B cell (primary cell): ENCODE data around the gene CDK18. TPM values are rescaled to one million over a fixed set of nuclear protein-coding genes. Genes with fewer than 3 reads are reported as not detected.

Source experiments
- ATAC-seq: fragments of 200-7000 bp; cut with Tn5 transposase; one replicate; pipeline ENCODE4 v1.10.0; 2021; ENCODE audit warnings: low read depth, mild to moderate bottlenecking, moderate number of reproducible peaks, moderate library complexity
- CTCF ChIA-PET: fragments of 350-600 bp; sonication (Branson Sonifier 250); formaldehyde crosslinking; loops from one replicate; lab custom pipeline; 2021; ENCODE audit warnings: antibody characterized with exemption, inconsistent platforms; lab: Charles Lee
- POLR2A ChIA-PET: fragments of 350-600 bp; sonication (Branson Sonifier 250); formaldehyde crosslinking; loops from one replicate; lab custom pipeline; 2021; ENCODE audit warnings: antibody characterized with exemption; lab: Charles Lee
- DNase-seq: peaks from one replicate; pipeline ENCODE4 v3.0.0; 2013
- H2AFZ ChIP-seq: 2 replicates; pipeline ENCODE4 v1.6.1; 2012; ENCODE audit warnings: mild to moderate bottlenecking, low read depth, low read length; ENCODE audit not compliant: insufficient read depth, poor library complexity, severe bottlenecking
- H3K27ac ChIP-seq, 2 donors: 1 replicate in 1 of 2; 2 replicates in 1 of 2; pipeline ENCODE4 v1.5.1; 2012 to 2013; ENCODE audit warnings: low read length in 2 of 2, mild to moderate bottlenecking in 2 of 2, moderate library complexity in 1 of 2
- H3K27me3 ChIP-seq, 4 experiments: fragments of 200-600 bp in 1 of 4; sonication (generic) in 1 of 4; replicated peaks in 1 of 4; 1 replicate in 2 of 4; 2 replicates in 2 of 4; pipeline versions ENCODE4 v1.6.1 to v1.7.0; 2013 to 2016; ENCODE audit warnings: low read length in 3 of 4, mild to moderate bottlenecking in 2 of 4, mixed read lengths in 1 of 4, moderate library complexity in 1 of 4; ENCODE audit not compliant: insufficient read depth in 4 of 4, control insufficient read depth in 3 of 4; ENCODE audit errors: control extremely low read depth in 1 of 4
- H3K36me3 ChIP-seq, 2 experiments: replicated peaks in 1 of 2; 1 replicate in 1 of 2; 2 replicates in 1 of 2; pipeline versions ENCODE4 v1.6.1 to v1.7.1; 2013; ENCODE audit warnings: low read length in 1 of 2; ENCODE audit not compliant: insufficient read depth in 2 of 2, control insufficient read depth in 1 of 2; ENCODE audit errors: control extremely low read depth in 1 of 2, extremely low read depth in 1 of 2
- H3K4me1 ChIP-seq, 2 donors: fragments of 200-600 bp in 1 of 2; sonication (generic) in 1 of 2; 1 replicate in 1 of 2; 2 replicates in 1 of 2; pipeline versions ENCODE4 v1.5.1 to v1.6.1; 2013 to 2017; ENCODE audit warnings: low read length in 2 of 2; ENCODE audit not compliant: control insufficient read depth in 2 of 2, insufficient read depth in 2 of 2
- H3K4me2 ChIP-seq: replicated peaks from 2 replicates; pipeline ENCODE3; 2012; ENCODE audit warnings: mild to moderate bottlenecking, low read depth, low read length; ENCODE audit not compliant: poor library complexity, severe bottlenecking
- H3K4me3 ChIP-seq, 5 experiments: fragments of 200-600 bp in 1 of 5; sonication (generic) in 1 of 5; 1 replicate in 3 of 5; 2 replicates in 2 of 5; pipeline versions ENCODE4 v1.5.1 to v1.7.0; 2011 to 2016; ENCODE audit warnings: low read length in 4 of 5, mild to moderate bottlenecking in 4 of 5, low read depth in 2 of 5, control low read depth in 1 of 5, moderate library complexity in 1 of 5; ENCODE audit not compliant: insufficient read depth in 1 of 5; ENCODE audit errors: control extremely low read depth in 1 of 5, extremely low read depth in 1 of 5
- H3K79me2 ChIP-seq: fragments of 200-600 bp; sonication (generic); one replicate; pipeline ENCODE4 v1.6.0; 2016; ENCODE audit warnings: low read length; ENCODE audit not compliant: control insufficient read depth, insufficient read depth
- H3K9ac ChIP-seq: fragments of 200-600 bp; sonication (generic); 2 replicates; pipeline ENCODE4 v1.6.1; 2017; ENCODE audit warnings: mild to moderate bottlenecking, low read length, moderate library complexity
- H3K9me3 ChIP-seq, 3 donors: one replicate each; pipeline versions ENCODE4 v1.6.1 to v1.7.1; 2013; ENCODE audit warnings: low read length in 2 of 3; ENCODE audit not compliant: control insufficient read depth in 2 of 3, insufficient read depth in 1 of 3; ENCODE audit errors: control extremely low read depth in 1 of 3
- H4K20me1 ChIP-seq: 2 replicates; pipeline ENCODE4 v1.6.0; 2012; ENCODE audit warnings: mild to moderate bottlenecking, low read length; ENCODE audit not compliant: insufficient read depth, control insufficient read depth, poor library complexity, severe bottlenecking
- H3K27ac Mint-ChIP-seq: one replicate; pipeline ENCODE4 v1.8.0; 2021; ENCODE audit warnings: mixed read lengths
- H3K27me3 Mint-ChIP-seq: one replicate; pipeline ENCODE4 v1.8.0; 2021; ENCODE audit warnings: mixed read lengths
- H3K4me1 Mint-ChIP-seq: one replicate; pipeline ENCODE4 v1.8.0; 2021; ENCODE audit warnings: mixed read lengths
- H3K4me3 Mint-ChIP-seq: one replicate; pipeline ENCODE4 v1.8.0; 2021; ENCODE audit warnings: mixed read lengths
- H3K9me3 Mint-ChIP-seq: one replicate; pipeline ENCODE4 v1.8.0; 2022; ENCODE audit warnings: mixed read lengths; ENCODE audit not compliant: insufficient read depth
- EZH2 ChIP-seq: IDR thresholded peaks from 2 replicates; pipeline ENCODE4 v1.6.1; 2012; ENCODE audit warnings: borderline replicate concordance, low read depth, mild to moderate bottlenecking, moderate library complexity, low read length; ENCODE audit not compliant: insufficient read depth, poor library complexity, severe bottlenecking
- WGBS: methylation state at CpG from one replicate; pipeline ENCODE4 v1.1.5; 2013; ENCODE audit warnings: missing lambda C conversion rate; ENCODE audit not compliant: insufficient coverage; 5-methylcytosine and 5-hydroxymethylcytosine counted together
- intact Hi-C: fragments of 100-400 bp; cut with micrococcal nuclease; formaldehyde crosslinking; loops from one replicate; pipeline ENCODE4 v1.10.0; 2022
- polyA plus RNA-seq: library from polyadenylated mRNA; depleted of rRNA; stranded (reverse); fragments of >200 nt; gene quantifications from 2 replicates; pipeline ENCODE4 v1.2.3, GENCODE V29; 2012
- total RNA-seq, 2 donors: library from RNA; stranded (reverse); fragments of 120-200 nt in 1 of 2; gene quantifications; 1 replicate in 1 of 2; 2 replicates in 1 of 2; pipeline versions ENCODE4 v1.2.3 to v1.2.4, GENCODE V29; 2013 to 2022
- TF ChIP-seq, protein P1 (sequence below): fragments of 200-600 bp; IDR thresholded peaks from one replicate; pipeline ENCODE4 v1.8.0; 2022; ENCODE audit warnings: antibody characterized with exemption, mild to moderate bottlenecking

Gene CDK18
- total and polyA plus RNA-seq, 2 donors (not counting 1 experiment from before 2014, with no cell fraction given): 3.8 to 4.7 TPM

DNA sequence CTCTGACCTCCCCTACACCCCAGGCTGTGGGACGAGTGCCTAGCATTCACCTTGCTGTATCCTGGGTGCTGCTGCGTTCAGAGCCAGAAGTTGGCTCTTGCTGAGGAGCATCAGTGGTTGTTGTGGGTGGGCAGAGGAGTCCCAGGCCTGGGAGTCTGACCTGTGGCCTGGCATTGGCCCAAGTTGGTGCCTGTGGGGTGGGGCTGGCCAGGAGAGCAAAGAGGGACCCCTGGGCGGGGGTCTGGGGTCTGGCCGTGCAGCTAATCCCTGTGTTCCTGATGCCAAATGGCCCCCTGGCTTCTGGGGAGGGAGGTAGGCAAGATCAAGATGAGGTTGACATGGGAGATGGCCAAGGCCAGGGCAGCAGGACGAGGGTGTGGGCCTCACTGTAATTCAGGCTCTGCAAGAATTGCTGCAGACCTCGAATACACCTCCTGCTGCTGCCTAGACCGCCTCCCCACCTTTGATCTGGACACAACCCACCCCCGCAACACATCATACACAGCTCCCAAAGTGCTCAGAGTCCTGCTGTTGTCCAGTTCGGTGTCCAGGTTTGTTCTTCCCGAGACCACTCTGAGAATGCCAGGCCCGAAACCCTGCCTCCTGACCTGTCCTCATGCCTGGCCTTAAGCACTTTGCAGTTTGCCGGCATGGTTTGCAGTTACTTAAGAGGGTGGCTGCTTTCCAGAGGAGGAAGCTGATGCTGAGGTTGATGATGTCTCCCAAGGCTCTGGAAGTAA is 28.7 kb downstream of the CDK18 start:
- Histone ChIP-seq H3K36me3 (no peaks in the 10 kb centered on the region), H3K27ac (no peak overlapping the region), H3K4me3 (no peak overlapping the region), H2AFZ (no peak overlapping the region), H3K4me2 (no peak overlapping the region), H3K27me3 (no peaks in the 10 kb centered on the region), H4K20me1 (no peaks in the 10 kb centered on the region), H3K4me1 (peaks cover 4 to 14% of the 10 kb centered on the region in 2 donors), H3K9me3 (no peaks in the 10 kb centered on the region), H3K79me2 (no peaks in the 10 kb centered on the region), H3K9ac (no peak overlapping the region)
- DNase-seq (no peak), ATAC-seq (no peak)
- ChIA-PET CTCF (interaction anchor here (1.1 to 4.6 kb wide), 3 partner anchors 8 to 99 kb away, joined by 3 to 29 read pairs (median 3); no protein-coding TSS in a partner anchor), POLR2A (no interaction called here)
- 95% methylated on average over 11 of the region's 12 CpGs for WGBS
- Mint-ChIP-seq H3K27me3 (peaks cover 11% of the 10 kb centered on the region), H3K27ac (no peak overlapping the region), H3K4me1 (peaks cover 16% of the 10 kb centered on the region), H3K9me3 (no peaks in the 10 kb centered on the region), H3K4me3 (no peak overlapping the region)
- TF ChIP-seq EZH2: no peak
- TF ChIP-seq, protein P1, sequence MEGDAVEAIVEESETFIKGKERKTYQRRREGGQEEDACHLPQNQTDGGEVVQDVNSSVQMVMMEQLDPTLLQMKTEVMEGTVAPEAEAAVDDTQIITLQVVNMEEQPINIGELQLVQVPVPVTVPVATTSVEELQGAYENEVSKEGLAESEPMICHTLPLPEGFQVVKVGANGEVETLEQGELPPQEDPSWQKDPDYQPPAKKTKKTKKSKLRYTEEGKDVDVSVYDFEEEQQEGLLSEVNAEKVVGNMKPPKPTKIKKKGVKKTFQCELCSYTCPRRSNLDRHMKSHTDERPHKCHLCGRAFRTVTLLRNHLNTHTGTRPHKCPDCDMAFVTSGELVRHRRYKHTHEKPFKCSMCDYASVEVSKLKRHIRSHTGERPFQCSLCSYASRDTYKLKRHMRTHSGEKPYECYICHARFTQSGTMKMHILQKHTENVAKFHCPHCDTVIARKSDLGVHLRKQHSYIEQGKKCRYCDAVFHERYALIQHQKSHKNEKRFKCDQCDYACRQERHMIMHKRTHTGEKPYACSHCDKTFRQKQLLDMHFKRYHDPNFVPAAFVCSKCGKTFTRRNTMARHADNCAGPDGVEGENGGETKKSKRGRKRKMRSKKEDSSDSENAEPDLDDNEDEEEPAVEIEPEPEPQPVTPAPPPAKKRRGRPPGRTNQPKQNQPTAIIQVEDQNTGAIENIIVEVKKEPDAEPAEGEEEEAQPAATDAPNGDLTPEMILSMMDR: no peak
- intact Hi-C loops: no loop called here

- CTCF ChIA-PET: interaction anchor here (0.6 to 4.6 kb wide), 5 partner anchors 9 to 120 kb away, joined by 3 to 29 read pairs (median 3); no protein-coding TSS in a partner anchor
Observed at GRCh38 chr1:205533748-205534443, 29.4 kb downstream of the CDK18 start.

More at GRCh38 chr1:205533748-205534443, 29.4 kb downstream of the CDK18 start:
- H3K27me3 Mint-ChIP-seq: peaks cover 14% of the 10 kb centered on the region
- Histone ChIP-seq H3K27ac (no peak overlapping the region), H3K4me3 (no peak overlapping the region), H3K27me3 (no peaks in the 10 kb centered on the region), H3K9ac (no peak overlapping the region), H4K20me1 (no peaks in the 10 kb centered on the region), H3K9me3 (no peaks in the 10 kb centered on the region), H3K4me2 (no peak overlapping the region), H3K36me3 (no peaks in the 10 kb centered on the region), H2AFZ (no peak overlapping the region), H3K79me2 (no peaks in the 10 kb centered on the region), H3K4me1 (peaks cover 4 to 11% of the 10 kb centered on the region in 2 donors)
- POLR2A ChIA-PET: no interaction called here
- no peak for DNase-seq
- TF ChIP-seq, protein P1: no peak
- TF ChIP-seq EZH2: no peak
- H3K27ac Mint-ChIP-seq: no peak overlapping the region
- H3K9me3 Mint-ChIP-seq: no peaks in the 10 kb centered on the region
- intact Hi-C loops: no loop called here
- WGBS: 86% methylated on average over 5 of the region's 7 CpGs
- peaks cover 16% of the 10 kb centered on the region for H3K4me1 Mint-ChIP-seq
- no peak overlapping the region for H3K4me3 Mint-ChIP-seq
- ATAC-seq: no peak
